Measurements from ENCODE around the gene DIRAS1.
A peak's percentile ranks its signal among the peaks of the same experiment; 100 is the strongest.

The DIRAS1 gene

DNA sequence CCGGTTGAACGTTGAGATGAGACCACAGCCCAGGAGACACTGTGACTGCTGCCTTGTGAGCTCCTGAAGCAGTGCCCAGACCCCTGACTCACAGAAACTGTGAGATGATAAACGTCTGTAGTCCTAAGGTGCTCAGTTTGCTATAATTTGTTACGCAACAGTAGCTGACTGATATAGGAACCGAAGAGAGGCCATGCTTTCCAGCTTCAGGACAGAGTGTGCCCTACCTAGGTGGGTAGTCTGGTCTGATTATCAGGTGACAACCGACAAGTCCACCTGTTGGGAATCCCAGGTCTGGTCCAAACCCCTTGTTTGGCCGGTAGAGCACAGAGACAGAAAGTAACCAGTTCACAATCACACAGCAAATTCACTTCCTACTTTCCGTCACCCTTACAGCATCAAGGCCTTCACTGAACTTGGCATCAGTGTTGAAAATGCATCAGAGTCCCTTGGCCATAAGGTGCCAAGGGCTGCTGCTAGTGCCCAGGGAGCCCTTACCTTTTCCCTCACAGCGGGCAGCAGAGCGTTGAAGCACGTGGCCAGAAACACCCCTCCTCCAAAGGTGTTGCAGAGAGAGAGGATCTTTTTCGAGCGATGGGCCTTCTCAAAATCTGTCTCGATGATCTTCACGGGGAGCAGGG, 15.5 kb upstream of the DIRAS1 start:
- TF ChIP-seq POLR2AphosphoS5 (IDR thresholded peaks at IDR 0.05; ENCODE audit: low read depth) (peak; percentile 6; the same call in 1 of the 2 replicates), REST (IDR thresholded peaks at IDR 0.05; ENCODE audit: insufficient replicate concordance, low read depth) (no peak)
- Histone ChIP-seq H3K27ac (replicated peaks) (no peak overlapping the region), H3K27me3 (ENCODE audit: insufficient read depth, poor library complexity, severe bottlenecking) (no peaks in the 10 kb centered on the region), H3K4me3 (replicated peaks; ENCODE audit: insufficient read depth, low read length) (no peak overlapping the region)
- DNase-seq (ENCODE audit: low read depth in 1 of 2, low spot score in 1 of 2), result no peak

DNA sequence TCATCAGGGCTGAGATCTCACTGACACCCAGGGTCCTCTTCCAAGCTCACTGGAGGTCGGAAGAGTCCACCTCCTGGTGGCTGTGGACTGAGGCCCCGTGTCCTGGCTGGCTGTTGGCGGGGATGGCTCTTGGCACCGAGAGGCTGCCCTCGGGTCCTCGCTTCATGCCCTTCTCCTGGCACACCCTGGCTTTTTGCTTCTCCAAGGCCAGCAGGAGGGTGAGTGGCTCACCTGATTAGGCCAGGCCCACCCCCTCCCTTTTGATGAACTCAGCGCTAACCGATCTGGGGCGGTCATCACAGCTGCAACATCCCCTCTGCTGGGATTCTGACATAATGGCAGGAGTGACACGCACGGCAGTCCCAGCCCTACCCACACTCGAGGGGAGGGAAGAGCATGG, 14.2 kb upstream of the DIRAS1 start:
- no peak overlapping the region for H3K27ac ChIP-seq (replicated peaks)
- DNase-seq (ENCODE audit: low read depth in 1 of 2, low spot score in 1 of 2), result no peak
- H3K27me3 ChIP-seq (ENCODE audit: insufficient read depth, poor library complexity, severe bottlenecking), result no peaks in the 10 kb centered on the region
- no peak for TF ChIP-seq SPI1 (IDR thresholded peaks at IDR 0.05; ENCODE audit: borderline replicate concordance, low read depth)
- TF ChIP-seq POLR2AphosphoS5 (IDR thresholded peaks at IDR 0.05; ENCODE audit: low read depth), result no peak
- TF ChIP-seq REST (IDR thresholded peaks at IDR 0.05; ENCODE audit: insufficient replicate concordance, low read depth), result no peak
- TF ChIP-seq GABPA (IDR thresholded peaks at IDR 0.05; ENCODE audit: low read depth), result no peak
- no peak for TF ChIP-seq CTCF (IDR thresholded peaks at IDR 0.05; ENCODE audit: insufficient read depth, low read length)
- no peak overlapping the region for H3K4me3 ChIP-seq (replicated peaks; ENCODE audit: insufficient read depth, low read length)

DNA sequence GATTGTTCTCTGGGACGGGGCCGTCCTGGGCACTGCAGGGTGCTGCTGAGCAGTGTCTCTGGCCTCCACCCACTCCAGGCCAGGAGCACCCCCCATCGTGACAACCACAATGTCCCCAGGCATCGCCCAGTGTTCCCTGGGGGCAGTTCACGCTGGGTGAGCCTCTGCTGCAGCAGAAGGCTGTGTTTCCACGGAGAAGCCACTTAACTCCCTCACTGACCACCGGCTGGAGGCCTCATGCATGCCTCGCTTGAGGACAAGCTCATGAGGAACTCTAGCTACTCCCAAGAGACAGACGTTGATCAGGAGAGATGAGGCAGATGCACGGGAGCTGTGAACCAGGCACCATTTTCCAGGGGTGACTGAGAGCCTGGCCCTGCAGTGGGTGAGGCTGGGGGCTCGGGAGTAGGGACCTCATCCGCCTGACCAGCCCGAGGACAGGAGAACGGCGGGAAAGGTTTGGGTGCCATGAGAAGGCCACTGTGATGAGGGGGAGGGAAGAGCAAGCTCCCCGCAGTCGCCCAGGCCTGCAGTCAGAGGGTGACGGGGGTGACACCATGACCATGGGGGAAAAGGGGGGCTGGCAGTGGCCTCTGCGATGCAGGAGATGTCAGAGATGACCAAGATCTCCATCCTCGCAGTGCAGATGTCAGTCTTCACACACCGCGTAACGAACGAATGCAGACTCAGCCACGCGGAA, 13.6 kb upstream of the DIRAS1 start:
- no peak; the same call in 1 of the 2 replicates for TF ChIP-seq POLR2AphosphoS5 (IDR thresholded peaks at IDR 0.05; ENCODE audit: low read depth)
- H3K27me3 ChIP-seq (ENCODE audit: insufficient read depth, poor library complexity, severe bottlenecking), result no peaks in the 10 kb centered on the region
- no peak overlapping the region for H3K4me3 ChIP-seq (replicated peaks; ENCODE audit: insufficient read depth, low read length)
- H3K27ac ChIP-seq (replicated peaks), result no peak overlapping the region
- DNase-seq (ENCODE audit: low read depth in 1 of 2, low spot score in 1 of 2), result no peak

- H3K4me3 ChIP-seq (replicated peaks; ENCODE audit: insufficient read depth, low read length), result no peak overlapping the region
- H3K27ac ChIP-seq (replicated peaks), result no peak overlapping the region
- H3K27me3 ChIP-seq (ENCODE audit: insufficient read depth, poor library complexity, severe bottlenecking), result no peaks in the 10 kb centered on the region
- DNase-seq (ENCODE audit: low read depth in 1 of 2, low spot score in 1 of 2), result no peak
- TF ChIP-seq SPI1 (IDR thresholded peaks at IDR 0.05; ENCODE audit: borderline replicate concordance, low read depth) (no peak), POLR2AphosphoS5 (IDR thresholded peaks at IDR 0.05; ENCODE audit: low read depth) (peak; percentile 30; the same call in 1 of the 2 replicates), GABPA (IDR thresholded peaks at IDR 0.05; ENCODE audit: low read depth) (no peak)
Observed at GRCh38 chr19:2733930-2734588, 12.9 kb upstream of the DIRAS1 start.

DNA sequence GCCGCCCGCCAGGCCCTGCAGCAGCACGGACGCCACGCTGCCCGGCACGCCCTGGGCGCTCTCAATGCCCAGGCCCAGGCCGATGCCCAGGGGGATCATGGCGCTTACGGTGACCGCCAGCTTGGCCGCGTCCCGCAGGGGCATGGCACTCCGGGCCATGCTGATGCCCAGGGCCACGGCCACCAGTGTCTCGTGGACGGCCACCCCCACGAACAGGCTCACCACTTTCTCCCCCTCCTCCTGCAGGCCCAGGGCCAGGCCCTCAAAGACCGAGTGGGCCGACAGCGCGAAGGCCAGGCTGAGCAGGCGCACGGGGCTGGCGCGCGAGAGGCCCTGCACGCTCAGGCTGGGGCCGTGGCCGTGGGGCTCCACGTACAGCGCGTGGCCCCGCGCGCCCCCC, 11.7 kb upstream of the DIRAS1 start:
- no peak for TF ChIP-seq CTCF (IDR thresholded peaks at IDR 0.05; ENCODE audit: insufficient read depth, low read length)
- TF ChIP-seq REST (IDR thresholded peaks at IDR 0.05; ENCODE audit: insufficient replicate concordance, low read depth), result no peak
- no peak for TF ChIP-seq POLR2AphosphoS5 (IDR thresholded peaks at IDR 0.05; ENCODE audit: low read depth)
- TF ChIP-seq GABPA (IDR thresholded peaks at IDR 0.05; ENCODE audit: low read depth), result no peak
- TF ChIP-seq SPI1 (IDR thresholded peaks at IDR 0.05; ENCODE audit: borderline replicate concordance, low read depth), result no peak
- DNase-seq (ENCODE audit: low read depth in 1 of 2, low spot score in 1 of 2), result no peak
- no peak overlapping the region for H3K4me3 ChIP-seq (replicated peaks; ENCODE audit: insufficient read depth, low read length)
- no peaks in the 10 kb centered on the region for H3K27me3 ChIP-seq (ENCODE audit: insufficient read depth, poor library complexity, severe bottlenecking)
- no peak overlapping the region for H3K27ac ChIP-seq (replicated peaks)

Measured in HL-60 (cell line).